Activated effector memory CD4-positive, alpha-beta T cell treated with anti-CD3 and anti-CD28 coated beads, Interleukin-2, amount 50 U/mL, for 16 hours (primary cell): ENCODE measurements around the gene PLCD1.
"Not testable (repeated sequence)": the region's sequence is repeated elsewhere in the genome, so short reads cannot be mapped to it uniquely, and the experiment has no call there.

Source experiments
- DNase-seq: peaks from one replicate; pipeline ENCODE4 v3.0.0-alpha.2; 2020

The PLCD1 gene

DNA sequence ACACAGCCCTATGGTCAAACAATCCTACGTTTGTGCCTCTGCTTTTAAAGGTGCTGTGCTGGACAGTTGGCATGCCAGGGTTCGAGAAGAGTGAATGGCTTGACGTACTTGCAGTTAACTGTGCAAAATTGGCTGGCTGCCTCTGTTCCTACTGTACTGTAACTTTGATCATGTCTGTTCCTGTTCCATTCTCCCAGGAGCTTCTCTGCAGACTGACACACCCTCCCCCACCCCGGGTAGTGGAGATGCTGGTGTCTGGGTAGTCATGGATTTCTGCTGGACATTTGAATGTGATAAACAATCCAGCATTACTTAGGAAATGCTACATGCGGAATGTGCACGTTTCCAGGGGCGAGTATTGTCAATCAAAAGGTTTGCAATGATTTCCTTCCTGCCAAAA is 45.4 kb downstream of the PLCD1 start:
- DNase-seq: no peak

DNA sequence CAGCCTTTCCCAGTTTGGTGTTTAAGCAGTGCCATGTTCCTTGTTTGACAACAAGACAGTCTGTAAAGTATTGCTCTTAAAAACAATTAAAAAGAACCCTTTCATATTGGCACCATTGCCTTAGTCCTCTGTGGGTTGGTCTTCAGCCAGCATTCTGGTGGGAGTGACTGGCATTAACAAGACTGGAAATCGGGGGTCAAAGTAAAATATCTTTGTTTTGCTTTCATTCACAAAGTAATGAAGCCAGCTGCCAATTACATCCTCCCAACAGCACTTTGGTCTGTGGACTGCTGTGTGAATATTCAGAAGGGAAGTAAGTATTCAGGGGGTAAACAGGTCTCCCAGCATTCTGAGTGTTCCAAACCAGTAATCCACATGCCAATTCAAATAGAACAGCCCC is 47.1 kb downstream of the PLCD1 start:
- DNase-seq: no peak

DNA sequence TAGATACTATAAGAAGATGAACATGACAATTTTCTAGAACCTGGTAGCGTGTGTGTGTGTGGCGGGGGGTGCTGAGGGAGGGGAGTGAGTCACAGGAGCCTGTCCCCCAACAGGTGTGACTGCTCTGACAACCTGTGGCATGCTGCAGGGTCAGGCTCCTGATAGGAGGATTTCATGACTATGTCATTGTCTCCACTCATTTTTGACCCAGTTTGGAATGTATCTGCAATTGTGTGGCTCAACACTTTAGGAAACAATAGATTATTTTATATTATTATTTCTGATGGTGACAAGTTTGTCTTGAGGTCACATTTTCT is 48.1 kb downstream of the PLCD1 start:
- no peak for DNase-seq

DNA sequence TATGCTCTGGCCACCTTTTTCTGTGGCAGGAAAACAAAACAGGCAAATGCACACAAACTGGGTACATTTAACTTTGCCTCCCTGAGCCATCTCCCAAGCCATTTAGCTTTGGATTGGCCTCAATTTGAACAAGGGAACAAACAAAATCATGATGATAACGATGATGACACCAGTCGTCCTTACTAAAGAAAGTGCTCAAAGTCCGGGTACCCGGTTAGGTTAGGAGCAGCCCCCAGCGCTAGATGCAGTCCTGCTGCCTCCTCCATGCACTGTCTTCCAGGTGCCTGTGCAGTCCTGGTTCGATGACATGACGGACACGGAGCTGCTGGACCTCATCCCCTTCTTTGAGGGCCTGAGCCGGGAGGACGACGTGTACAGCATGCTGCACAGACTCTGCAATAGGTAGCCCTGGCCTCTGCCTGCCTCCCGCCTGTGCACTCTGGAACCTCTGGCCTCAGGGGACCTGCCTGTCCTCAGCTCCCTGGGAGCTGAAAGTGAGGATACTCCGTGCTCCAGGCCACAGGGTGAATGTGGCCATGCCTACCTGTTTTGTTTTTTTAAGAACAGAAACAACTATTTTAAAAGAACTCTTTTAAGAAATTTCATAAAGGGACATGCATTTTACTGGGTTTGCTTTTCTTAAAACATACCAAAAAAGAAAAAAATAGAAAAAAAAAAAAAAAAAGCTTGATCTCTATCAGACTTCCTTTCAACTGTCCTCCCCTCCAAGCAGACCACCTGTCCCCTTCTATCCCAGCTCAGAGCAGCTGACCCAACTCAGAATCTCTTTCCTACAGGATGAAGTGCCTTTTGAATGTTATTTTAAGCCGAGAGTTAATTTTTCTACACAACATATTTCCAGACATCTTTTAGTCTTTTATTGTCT is 48.7 kb downstream of the PLCD1 start:
- DNase-seq: no peak

DNA sequence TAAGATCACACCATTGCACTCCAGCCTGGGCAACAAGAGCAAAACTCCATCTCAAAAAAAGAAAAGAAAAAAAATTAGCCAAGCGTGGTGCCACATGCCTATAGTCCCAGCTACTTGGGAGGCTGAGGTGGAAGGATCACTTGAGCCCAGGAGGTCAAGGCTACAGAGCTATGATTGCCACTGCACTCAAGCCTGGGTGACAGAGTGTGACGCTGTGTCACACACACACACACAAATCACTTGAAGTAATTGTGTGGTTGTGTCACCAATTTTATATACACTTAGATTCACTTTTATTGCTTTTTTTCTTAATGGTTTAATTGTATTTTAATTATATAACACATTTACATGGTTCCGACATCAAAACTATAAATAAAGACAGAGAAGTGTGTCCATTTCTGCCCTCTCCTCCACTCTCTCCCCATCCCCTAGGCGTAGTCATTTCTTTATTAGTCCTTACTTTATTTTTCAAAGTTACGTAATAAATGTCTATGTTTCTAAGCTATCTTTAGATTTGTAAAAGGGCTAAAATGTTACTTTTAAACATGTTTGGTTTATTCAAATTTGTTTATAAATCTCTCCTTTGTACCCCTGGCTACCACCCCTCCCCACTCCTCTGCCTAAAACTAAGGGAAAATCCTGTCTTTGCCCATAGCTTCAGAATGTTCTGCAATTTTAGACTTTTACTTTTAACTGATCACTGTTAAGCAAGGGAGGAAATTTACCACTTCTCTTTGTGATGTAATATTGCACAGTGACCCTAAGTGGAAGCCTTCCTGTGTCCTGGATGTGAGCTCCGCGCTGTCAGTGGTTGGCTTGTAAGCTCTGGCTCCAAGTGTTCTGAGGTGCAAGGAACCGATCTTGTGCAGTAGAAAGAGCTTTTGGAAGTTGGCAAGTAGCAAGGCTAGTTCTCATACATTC is 49.6 kb downstream of the PLCD1 start:
- no peak for DNase-seq

DNA sequence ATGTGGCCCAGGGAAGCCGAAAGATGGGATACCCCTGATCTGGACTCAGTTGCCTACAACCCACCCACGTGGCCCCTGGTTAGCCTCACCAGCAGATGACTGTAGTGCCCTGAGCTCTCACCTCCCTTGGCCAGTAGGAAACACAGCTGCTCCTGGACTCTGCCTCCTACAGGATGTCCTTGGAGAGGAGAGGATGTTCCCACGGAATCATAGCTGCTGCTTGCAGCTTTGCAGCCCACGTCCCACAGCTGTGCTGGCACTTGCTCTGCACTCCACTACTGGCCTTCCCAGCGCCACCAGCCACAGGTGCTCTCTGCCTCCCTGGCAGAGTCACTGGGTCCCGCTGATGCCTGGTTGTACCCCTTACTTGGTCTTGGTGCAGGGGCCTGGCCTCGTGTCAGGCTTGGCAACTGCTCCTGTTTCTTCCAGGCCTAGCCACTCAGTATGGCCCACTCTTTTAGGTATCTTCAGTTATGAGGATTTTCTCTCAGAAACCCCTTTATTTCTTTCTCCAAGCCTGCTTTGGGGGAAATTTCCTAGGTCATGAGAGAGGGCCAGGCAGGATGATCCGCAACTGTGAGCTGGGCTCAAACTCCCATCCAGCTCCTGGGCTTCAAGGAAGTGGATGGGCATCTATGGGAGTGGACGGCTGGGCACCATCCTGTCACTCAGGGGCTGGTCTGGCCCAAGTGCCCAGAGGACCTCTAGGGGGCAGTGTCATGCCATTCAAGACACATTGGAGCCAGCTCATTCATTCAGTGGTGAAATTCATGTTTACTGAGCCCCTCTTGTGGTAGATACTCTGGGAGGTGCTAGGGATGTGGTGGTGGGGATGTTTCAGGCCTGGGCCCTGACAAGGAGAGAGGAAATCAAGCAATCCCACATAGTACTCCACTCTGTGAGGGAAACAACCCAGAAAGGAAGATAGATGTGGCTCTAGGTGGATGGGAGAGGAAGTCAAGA is 55.0 kb downstream of the PLCD1 start:
- peak; percentile 89 for DNase-seq

DNA sequence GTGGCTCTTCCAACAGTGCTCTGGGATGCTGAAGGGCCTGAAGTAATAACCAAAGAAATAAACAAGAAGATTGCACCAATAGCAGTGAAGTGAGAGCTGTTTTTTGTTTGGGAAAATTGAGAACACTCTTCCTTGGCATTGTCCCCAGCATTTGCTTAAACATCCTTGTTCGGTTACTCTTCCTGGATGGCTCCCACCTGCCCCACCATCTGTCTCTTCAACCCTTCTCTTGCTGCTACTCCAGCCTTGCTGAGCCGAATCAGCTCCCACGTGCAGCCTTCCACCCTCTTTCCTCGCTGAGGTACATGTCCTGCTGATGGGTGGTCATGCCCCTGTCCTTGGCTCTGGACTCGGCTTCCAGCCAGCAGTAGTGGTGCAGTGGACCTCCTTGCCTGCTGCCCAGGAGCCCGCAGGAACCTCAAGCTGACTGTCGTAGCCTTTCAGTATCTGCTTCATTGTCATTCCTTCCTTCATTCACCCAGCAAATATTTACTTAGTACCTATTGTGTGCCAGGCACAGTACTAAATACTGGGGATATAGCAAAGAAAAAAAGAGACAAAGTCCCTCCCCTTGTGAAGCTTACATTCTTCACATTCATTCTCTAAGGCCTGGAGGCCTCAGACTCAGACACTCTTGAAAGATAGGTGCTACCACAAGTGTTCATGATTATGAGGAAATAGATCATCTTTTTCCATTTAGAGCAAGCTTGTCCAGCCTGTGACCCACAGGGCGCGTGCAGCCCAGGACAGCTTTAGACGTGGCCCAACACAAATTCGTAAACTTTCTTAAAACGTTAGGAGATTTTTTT is 56.0 kb downstream of the PLCD1 start:
- no peak for DNase-seq

DNA sequence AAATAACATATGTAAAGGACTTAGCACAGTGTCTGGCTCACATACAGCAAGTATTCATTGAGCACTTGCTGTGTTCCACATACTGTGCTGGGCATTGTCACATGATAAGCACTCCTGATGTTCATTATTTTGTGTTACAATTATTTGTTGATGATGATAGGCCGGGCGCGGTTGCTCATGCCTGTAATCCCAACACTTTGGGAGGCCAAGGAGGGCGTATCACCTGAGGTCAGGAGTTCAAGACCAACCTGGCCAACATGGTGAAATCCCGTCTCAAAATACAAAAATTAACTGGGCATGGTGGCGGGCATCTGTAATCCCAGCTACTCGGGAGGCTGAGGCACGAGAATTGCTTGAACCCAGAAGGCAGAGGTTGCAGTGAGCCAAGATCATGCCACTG is 57.4 kb downstream of the PLCD1 start:
- DNase-seq: not testable (repeated sequence)

DNA sequence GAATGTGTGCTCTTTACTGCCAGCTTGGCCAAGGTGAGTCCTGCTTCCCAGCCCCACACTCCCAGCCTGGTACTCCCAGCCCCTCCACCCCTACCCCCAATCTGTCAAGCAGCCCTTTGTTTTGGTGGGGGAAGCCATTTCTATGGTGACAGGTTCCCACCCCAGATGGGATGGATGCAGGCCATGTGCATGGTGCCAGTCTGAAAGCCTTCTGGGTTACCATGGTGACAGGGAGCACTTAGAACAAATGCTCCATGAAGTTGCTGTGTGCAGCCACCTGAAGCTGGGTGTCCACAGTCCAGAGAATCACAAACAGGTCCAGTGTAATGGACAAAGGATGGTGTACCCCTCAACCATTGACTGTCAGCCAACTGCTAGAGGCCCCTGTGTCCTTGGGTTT is 58.0 kb downstream of the PLCD1 start:
- no peak for DNase-seq

DNA sequence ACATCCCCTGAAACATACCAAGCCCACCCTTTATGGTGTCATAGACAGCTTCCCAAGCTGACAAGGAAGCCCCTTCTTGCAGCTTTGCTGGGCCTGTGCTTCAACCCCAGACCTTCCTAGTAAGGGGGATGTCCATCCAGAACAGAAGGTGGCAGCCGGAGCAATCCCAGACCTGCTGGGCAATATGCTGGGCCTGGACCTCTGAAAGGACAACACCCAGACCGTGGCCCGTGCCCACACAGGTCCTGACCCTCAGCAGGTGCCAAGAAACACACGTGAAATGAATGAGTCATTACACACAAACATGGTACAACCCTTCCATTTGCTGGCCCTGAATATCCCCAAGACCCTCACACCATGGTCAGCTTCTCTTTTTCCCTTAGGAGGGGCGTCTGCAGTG is 58.6 kb downstream of the PLCD1 start:
- no peak for DNase-seq

DNA sequence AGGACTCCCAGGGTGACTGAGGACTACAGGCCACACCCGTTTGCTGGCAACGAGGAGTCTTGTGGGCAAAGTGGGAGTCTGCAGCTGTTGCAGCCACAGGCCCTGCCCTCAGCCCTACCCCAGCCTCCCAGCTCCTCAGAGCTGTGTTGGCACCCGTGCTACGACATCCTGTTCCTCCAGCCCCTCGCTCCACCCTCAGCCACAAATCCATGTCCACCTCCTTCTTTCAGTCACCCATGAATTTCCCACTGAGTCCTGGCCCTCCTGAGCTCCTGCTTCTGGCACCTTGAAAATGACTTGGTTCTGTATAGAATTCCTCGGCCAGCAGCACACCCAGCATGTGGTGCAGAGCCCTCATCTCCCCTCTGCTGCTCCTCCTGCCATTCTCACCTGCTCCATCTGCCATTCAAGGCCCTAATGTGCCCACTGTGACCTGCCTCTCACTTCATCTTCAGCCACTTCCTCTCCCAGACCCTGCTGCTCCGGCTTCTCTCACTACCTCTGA is 59.8 kb downstream of the PLCD1 start:
- DNase-seq: no peak

DNA sequence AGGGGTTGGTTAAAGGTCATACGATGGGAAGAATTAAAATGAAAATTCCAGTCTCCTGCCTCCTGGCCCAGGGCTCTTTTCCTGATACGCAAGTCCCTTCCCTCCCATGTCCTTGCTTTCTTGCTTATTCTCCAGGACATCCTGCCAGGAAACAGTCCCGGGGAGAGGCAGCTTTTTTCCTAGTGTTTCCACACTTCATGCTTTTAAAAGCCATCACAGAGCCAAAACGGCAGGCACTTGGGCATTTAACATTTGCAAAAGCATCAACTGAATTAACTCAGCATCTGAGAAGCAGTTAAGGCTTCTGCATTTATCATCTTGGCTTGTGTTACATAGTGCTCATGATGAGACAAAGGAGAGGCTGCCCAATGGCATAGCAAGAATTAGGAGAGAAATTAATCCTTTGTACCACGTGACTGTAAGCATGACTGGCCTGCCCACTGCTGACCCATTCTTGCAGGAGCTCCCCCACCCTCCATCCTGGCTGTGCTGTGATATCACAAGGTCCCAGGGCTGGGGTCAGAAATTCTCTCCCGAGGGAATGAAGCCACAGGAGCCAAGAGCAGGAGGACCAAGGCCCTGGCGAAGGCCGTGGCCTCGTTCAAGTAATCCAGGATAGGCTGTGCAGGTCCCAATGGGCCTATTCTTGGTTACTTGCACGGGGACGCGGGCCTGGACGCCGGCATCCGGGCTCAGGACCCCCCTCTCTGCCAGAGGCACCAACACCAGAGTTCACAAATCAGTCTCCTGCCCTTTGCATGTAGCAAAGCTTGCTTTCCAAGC is 60.4 kb downstream of the PLCD1 start:
- no peak for DNase-seq

DNA sequence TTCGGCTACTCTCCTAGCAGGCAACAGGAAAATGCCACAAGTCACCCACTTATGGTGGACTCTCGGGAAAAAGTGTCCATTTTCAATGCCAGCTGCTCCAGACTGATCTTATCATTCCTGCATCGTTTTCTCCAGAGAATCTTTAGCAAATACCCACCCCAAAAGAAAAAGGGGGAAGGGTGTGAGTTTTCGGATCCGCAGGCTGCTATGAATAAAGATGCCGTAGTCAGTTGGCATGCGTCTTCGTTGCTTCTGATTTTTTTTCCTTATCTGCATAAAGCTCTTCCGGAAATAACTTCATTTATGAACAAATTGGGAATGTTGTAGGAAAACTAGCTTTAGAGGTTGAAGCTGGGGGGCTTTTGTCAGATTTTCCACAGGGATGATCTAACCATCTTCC is 61.2 kb downstream of the PLCD1 start:
- no peak for DNase-seq

DNA sequence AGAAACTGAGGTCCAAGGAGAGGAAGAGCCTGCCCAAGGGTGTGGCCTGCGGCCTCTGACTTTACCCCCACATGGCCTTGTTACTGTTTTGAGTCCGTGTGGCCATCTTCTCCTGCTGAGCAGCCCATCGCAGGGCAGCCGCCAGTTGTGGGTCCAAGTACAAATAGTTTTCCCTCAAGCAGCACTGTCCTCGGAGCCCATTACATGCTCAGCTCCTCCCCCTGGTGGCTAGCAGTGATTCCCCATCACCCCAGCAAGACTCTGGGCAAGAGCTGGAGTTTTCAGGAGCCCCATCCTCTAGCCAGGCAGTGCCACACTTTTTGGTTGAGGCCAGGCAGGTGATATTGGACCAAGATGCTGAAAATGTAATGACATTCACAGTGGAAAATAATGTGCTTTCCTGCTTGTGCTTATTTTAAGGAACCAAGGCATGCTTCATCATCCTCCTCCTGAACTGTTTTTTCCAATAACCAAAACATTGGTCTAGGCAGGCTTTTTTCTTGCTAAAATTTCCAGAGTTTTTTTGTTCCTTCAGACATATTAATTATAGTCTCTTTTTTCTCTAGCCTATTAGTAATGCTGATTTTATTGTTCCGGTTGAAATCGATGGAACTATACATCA is 62.1 kb downstream of the PLCD1 start:
- DNase-seq: peak; percentile 80

DNA sequence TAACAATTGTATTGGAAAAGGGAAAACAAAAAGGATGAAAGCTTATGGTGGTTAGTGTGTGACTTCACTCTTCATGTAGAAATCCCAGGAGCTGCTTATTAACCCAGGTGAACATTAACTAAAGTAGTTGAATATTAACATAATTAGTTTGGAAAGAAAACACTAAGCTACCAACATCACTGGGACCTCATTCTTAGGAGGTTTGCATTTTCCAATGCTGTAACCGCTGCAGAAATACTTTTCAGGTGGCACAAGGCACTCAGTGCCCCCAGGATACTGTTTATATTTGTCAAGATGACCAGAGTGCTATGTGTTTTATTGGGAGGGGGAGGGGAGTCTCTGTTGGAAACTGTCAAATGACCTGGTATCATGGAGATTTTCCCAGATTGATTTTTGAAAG is 64.7 kb downstream of the PLCD1 start:
- no peak for DNase-seq

DNA sequence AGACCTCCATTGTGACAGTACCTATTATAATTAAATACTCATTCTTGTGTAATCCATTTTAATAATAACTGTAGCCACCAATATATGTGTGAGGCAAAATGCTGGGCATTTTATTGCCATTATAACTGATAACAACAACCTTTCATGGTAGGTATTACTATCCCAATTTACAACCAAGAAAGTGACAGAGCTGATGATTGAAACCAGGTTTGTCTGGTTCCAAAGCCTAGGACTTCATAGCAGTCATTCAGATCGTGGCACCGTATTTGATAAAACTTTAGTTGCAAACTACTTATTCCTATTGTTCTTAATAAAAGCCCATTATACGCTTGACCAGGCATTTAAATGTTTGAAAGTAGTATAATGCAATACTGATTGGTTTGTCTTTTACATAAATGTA is 65.3 kb downstream of the PLCD1 start:
- DNase-seq: no peak

DNA sequence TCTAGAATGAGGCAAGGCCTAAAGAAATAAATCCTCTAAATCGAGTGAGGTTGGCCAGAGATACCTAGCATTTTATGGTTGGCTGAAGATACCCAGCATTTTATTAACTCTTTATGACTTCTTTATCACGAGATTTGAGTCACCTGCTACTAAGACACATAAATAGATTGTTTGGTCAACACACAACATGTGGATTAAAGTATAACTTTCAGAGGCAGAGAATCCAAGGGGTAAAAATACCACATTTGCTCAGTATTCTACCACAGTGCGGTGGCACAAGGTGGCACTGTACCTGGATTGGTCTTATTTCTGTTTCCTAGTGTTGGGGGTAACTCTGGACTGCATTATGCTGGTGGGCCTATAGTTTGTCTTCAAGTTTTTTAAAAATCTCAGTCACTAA is 65.8 kb downstream of the PLCD1 start:
- DNase-seq: no peak

DNA sequence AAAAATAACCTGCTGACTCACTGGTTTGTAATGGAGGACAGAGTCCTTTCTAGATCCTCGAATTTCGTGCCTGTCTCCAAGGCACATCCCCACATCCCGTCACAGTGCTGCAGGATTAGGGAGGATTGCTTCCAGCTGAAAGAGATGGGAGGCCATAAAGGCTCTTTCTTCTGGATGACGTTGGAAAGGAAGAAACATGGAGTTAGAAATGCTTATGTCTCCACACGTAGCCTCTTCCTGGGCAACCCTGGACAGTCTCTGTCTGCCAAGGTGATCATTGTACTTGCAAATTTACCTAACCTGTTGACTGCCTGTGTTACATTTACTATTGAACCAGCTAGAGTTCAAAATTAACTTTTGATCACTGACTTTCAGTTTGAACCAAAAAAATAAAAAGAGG is 66.4 kb downstream of the PLCD1 start:
- no peak for DNase-seq

DNA sequence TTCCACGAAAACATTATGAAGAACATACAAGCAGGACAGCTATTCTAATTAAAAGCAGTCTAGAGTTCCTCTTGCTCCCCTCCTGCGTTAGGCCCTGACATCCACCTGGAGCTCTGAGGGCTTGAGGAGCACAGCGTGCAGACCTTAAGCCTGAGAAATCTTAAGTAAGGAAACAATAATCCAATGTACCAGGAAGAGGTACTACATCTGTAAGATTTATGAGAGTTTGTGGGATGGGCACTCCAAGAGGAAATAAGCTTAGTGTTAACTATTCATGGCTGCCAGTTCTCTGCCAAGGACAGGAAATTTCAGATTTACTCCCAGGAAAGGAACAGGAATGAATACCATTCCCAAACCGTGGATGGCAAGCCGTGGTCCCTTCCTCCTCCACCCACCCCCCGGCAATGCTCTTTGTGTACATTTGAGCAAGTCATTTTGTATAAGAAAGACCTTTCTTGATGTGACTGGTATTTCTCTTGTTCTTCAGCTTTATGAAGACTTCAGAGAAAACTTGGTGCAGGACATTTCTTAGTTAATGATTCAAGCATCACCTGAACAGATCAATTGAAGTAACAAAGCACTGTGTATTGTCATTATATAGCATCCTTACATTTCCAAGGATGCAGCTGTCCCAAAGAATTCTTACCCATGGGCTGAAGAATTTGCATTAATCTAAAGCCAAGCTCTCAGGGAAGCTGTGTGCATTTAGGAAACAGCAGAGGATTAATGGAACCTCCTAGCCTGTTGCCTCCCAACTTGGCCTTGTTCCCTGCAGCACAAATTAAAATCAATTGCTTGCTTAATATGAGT is 67.6 kb downstream of the PLCD1 start:
- no peak for DNase-seq

DNA sequence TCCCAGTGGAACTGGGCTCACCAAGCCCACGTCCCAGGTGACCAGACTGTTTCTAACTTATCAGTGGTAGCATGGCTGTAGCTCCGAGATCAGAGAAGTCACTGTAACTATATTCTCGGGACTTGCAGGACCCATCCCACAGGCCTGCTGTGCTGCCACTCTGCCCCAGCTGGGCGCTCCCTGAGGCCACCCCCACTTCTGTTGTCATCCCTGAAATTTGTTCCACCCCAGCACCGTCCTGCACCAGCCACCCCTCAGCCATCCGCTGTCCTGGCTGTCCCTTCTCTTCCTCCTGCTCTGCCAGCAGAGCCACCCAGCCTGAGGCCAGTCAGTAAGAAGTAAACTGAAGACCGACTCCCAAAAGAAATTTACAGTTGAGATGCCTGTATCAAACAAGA is 71.9 kb downstream of the PLCD1 start:
- no peak for DNase-seq
